Measurements from ENCODE around the gene SCYL1.
"Not testable (repeated sequence)": the region's sequence is repeated elsewhere in the genome, so short reads cannot be mapped to it uniquely, and the experiment has no call there.

SCYL1 gene

DNA sequence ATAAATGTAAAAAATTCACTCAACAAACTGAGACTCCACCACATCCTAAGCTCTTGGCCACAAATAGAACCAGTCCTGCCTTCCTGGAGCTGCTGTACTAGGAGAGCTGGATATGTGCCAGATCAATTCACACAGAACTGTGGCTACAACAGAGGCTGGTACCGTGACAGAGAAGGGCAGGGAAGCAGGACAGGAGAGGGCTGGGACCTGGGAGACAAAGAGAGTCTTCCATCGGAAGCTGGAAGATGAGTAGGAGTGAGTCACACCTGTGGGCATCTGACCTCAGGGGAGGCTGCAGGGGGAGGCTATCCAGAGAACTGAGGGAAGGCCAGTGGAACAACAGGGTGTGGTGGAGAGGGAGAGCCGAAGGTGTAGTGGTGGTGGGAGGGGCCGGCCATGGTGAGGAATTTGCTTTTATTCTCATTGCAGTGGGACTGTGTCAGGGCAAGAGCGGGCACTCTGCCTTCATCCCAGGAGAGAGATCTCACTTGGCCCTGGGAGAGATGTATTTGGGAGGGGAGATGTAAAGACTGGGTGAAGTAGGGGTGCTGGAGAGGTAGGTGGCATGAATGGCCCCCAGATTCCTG is 35.2 kb downstream of the SCYL1 start:
- DNase-seq (ENCODE audit: extremely low spot score) = no peak
- TF ChIP-seq, protein P1, sequence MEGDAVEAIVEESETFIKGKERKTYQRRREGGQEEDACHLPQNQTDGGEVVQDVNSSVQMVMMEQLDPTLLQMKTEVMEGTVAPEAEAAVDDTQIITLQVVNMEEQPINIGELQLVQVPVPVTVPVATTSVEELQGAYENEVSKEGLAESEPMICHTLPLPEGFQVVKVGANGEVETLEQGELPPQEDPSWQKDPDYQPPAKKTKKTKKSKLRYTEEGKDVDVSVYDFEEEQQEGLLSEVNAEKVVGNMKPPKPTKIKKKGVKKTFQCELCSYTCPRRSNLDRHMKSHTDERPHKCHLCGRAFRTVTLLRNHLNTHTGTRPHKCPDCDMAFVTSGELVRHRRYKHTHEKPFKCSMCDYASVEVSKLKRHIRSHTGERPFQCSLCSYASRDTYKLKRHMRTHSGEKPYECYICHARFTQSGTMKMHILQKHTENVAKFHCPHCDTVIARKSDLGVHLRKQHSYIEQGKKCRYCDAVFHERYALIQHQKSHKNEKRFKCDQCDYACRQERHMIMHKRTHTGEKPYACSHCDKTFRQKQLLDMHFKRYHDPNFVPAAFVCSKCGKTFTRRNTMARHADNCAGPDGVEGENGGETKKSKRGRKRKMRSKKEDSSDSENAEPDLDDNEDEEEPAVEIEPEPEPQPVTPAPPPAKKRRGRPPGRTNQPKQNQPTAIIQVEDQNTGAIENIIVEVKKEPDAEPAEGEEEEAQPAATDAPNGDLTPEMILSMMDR (IDR thresholded peaks at IDR 0.05; ENCODE audit: control extremely low read depth, extremely low read depth, low read depth, missing control alignments) = no peak
- ChIA-PET POLR2A (interaction anchor here (0.7 kb wide), 1 partner anchor 126 kb away, joined by 3 read pairs; no protein-coding TSS in a partner anchor), CTCF (interaction anchor here (0.9 to 9.4 kb wide), 6 partner anchors 8 to 230 kb away, joined by 4 to 86 read pairs (median 9); partner anchors contain the start of genes FAM89B and ZNRD2)

DNA sequence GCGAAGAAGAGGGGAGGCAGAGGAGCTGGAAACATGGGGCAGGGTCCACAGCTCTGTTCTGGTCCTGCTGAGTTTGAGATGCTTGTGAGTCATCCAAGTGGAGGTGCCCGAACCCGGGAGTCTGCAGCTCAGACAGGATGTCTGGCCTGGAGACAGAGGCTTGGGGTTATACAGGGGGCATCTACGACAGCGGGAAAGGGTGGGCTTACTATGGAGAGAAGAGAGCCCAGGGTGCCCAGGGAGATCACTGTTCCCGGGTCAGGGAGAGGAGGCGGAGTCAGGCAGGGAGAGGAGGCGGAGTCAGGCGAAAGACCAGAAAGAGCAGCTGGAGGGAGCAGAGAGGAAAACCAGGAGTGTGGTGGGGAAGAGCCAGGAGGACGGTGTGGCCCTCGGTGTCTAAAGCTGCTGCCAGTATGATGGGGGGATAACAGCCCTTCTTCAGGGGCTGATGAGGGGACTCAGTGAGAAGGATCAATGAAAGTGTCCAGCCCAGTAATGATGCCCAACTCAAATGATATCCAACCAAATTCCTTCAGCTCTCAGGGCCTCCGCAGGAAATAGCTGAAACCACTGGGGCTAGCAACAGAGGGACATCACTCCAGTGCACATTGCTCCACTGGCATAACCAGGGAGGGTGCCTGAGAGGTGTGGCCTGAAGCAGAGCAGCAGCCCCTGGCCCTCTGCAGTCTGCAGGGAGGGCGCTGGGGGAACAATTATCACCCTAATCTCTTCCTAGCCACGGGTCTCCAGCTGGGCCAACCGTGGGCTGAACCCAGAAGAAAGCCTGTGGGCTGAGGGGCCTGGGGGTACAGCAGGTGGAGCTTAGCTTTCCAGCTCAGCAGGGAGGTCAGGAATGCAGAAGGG is 35.9 kb downstream of the SCYL1 start:
- CTCF ChIA-PET = interaction anchor here (0.9 to 9.4 kb wide), 5 partner anchors 9 to 18 kb away, joined by 5 to 86 read pairs (median 12); partner anchors contain the start of genes FAM89B and ZNRD2
- POLR2A ChIA-PET = no interaction called here
- TF ChIP-seq, protein P1 (IDR thresholded peaks at IDR 0.05; ENCODE audit: control extremely low read depth, extremely low read depth, low read depth, missing control alignments) = no peak
- no peak for DNase-seq (ENCODE audit: extremely low spot score)

DNA sequence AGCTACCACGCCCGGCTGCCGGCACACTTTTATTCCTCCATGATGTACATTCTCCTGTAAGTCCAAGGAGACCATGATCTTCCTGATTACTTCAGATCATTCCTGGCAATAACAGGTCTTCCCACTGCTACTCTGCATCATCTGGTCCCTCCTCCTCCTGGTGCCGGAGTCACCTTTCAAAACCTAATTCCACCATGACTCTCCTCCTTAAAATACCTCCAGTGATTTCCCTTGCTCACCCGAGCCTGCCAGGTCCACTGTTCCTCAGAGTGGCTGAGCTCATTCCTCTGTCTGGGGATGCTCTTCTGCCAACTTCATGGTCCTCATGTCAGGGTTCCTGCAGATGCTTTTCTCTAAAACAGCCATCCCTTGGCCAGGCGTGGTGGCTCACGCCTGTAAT is 37.1 kb downstream of the SCYL1 start:
- TF ChIP-seq, protein P1 (IDR thresholded peaks at IDR 0.05; ENCODE audit: control extremely low read depth, extremely low read depth, low read depth, missing control alignments) = no peak
- no peak for DNase-seq (ENCODE audit: extremely low spot score)
- CTCF ChIA-PET = interaction anchor here (3.1 to 9.4 kb wide), 3 partner anchors 9 to 20 kb away, joined by 12 to 86 read pairs (median 24); partner anchors contain the start of gene ZNRD2
- POLR2A ChIA-PET = interaction anchor here (0.6 kb wide), 1 partner anchor 15 kb away, joined by 6 read pairs; no protein-coding TSS in a partner anchor

DNA sequence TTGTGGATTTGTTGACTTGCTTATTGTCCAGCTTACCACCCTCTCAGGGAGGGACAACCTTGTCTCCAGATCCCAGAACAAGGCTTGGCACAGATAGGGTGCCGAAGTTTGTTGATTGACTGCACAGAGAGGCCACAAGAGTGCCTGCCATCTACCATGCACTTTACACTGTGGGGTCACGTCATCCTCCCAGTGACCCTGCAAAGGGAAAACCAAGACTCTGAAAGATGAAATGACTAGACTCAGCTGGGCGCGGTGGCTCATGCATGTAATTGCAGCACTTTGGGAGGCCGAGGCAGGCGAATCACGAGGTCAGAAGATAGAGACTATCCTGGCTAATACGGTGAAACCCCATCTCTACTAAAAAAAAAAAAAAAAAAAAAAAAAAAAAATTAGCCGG is 37.9 kb downstream of the SCYL1 start:
- TF ChIP-seq, protein P1 (IDR thresholded peaks at IDR 0.05; ENCODE audit: control extremely low read depth, extremely low read depth, low read depth, missing control alignments) = no peak
- no peak for DNase-seq (ENCODE audit: extremely low spot score)
- POLR2A ChIA-PET = interaction anchor here (0.8 kb wide), 1 partner anchor 27 kb away, joined by 7 read pairs; no protein-coding TSS in a partner anchor
- CTCF ChIA-PET = interaction anchor here (3.1 to 9.4 kb wide), 2 partner anchors 11 to 20 kb away, joined by 12 to 86 read pairs; no protein-coding TSS in a partner anchor

DNA sequence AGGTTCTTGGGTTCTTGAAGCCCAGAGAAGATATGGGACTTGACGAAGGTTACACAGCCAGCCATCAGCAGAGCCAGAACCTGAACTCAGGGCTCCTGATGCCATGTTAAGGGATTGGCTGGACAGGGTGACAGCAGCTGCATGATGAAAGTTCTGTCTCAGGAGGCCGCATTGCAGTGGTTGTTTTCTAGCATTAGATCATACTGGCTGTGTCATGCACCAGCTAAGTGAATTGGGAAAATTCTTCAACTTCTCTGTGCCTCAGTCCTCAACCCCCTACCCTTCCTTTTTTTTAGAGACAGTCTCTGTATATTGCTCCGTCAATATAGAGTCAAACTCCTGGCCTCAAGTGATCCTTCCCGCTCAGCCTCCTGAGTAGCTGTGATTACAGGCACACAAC is 38.7 kb downstream of the SCYL1 start:
- ChIA-PET POLR2A (interaction anchor here (0.8 kb wide), 1 partner anchor 28 kb away, joined by 7 read pairs; no protein-coding TSS in a partner anchor), CTCF (interaction anchor here (1.2 to 9.4 kb wide), 2 partner anchors 21 to 26 kb away, joined by 3 to 86 read pairs; no protein-coding TSS in a partner anchor)
- no peak for DNase-seq (ENCODE audit: extremely low spot score)
- TF ChIP-seq, protein P1 (IDR thresholded peaks at IDR 0.05; ENCODE audit: control extremely low read depth, extremely low read depth, low read depth, missing control alignments) = no peak

DNA sequence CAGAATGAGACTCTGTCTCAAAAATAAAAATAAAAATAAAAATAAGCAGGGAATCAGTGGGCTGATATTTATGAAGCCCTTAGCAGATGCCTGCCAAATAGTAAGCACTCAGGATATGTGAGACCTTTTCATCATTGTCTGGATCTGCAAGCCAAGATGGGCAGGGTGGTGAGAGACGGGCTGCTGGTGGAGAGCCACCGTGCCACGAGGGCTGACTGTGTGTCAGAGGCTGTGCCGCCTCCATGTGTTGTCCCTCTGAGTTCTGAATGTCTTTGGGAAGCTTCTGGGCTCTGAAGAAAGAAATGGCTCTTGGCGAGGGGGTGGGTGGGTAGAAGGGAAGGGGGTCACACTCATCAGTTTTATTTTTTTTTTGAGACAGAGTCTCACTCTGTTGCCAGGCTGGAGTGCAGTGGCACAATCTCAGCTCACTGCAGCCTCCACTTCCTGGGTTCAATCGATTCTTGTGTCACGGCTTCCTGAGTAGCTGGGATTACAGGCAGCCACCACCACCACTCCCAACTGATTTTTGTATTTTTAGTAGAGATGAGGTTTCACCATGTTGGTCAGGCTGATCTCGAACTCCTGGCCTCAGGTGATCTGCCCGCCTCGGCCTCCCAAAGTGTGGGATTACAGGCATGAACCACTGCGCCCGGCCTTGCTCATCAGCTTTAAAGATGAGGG is 40.1 kb downstream of the SCYL1 start:
- POLR2A ChIA-PET = interaction anchor here (0.6 kb wide), 1 partner anchor 24 kb away, joined by 4 read pairs; no protein-coding TSS in a partner anchor
- CTCF ChIA-PET = interaction anchor here (1.6 to 9.4 kb wide), 6 partner anchors 8 to 29 kb away, joined by 5 to 86 read pairs (median 11); partner anchors contain the start of gene EHBP1L1
- not testable (repeated sequence) for DNase-seq (ENCODE audit: extremely low spot score)

Data from GM10248 (cell line).